ENCODE measurements around the gene ZFAND6.
A peak's percentile ranks its signal among the peaks of the same experiment; 100 is the strongest.
"Not testable (repeated sequence)": the region's sequence is repeated elsewhere in the genome, so short reads cannot be mapped to it uniquely, and the experiment has no call there.

The ZFAND6 gene

DNA sequence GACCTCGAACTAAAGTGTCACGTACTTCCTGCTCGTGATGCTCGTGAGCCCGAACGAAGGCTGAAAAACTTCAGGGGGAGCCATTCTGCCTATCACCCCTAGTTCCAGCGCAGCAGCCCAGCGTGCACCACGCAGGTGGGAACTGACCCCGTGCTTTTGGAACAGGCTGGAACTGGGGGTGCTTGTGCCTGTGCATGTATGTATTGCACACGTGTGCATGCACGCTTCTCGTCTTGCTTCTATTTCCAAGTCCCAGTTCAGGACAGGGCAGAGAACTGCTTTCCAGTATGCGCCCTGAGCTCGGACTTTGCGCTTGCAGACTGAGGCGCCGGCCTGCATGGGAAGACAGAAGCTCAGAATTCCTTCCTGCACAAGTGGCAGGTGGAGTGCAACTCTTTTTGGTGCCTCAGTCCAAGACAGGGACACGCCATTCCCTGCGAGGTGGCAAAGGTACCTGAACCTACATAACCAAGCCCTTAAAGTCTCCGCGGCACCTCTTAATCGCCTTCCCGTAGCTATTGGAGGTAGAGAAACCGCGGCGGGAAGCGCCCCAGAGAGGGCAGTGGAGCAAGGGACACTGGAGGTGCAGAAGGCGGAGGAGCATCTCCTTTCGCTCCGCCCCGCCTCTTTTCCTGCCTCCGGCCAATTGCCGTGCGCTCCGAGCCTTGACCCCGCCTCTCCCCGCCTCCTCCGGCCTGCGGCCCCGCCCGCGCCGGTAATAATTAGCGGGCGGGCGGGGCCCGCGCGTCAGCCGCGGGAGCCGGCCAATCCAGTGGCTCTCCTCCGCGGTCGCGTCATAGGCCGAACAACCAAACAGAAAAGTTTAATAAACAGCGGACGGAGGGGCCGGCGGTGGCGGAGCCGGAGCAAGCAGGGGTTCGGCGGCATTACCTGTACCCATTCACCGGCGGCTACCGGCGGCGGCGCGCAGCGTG is at the start of gene ZFAND6:
TSS of gene ZFAND6 (plus strand) at position 826 of the 935 bp plus-strand sequence. CDS start 60,669 bp downstream, outside the sequence.
- peak; percentile 87 to 93 (median 90) for DNase-seq

DNA sequence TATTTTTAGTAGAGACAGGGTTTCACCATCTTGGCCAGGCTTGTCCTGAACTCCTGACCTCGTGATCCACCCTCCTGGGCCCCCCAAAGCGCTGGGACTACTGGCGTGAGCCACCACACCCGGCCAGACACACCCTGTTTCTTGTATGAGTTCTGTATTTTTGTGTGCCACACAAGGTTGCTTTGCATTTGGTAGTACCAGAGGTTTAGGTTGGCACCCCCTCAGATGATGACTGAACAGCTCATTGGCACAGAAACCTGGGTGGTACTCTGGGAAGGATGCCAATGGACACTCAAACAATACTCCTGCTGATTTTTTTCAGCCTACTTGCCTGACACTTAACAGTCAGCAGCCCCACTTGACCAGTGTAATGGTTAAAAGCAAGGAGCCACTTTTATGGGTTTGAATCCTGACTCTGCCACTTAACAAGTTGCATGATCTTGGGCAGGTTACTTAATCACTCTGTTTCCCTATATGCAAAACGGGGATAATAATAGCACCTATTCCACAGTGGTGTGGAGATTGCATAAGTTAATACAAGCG is 49.3 kb upstream of the ZFAND6 start:
- DNase-seq: no peak

DNA sequence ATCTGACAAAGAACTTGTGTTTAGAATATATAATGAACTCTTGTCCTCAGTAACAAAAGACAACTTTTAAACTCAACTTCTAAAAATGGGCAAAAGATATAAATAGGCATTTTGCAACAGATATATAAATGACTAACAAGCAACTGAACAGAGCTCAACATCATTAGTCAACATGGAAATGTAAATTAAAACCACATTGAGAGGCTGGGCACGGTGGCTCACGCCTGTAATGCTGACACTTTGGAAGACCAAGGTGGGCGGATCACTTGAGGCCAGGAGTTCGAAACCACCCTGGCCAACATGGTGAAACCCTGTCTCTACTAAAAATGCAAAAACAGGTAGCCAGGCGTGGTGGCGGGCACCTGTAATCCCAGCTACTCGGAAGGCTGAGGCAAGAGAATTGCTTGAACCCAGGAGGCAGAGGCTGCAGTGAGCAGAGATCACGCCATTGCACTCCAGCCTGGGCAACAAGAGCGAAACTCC is 48.4 kb upstream of the ZFAND6 start:
- DNase-seq: not testable (repeated sequence)

DNA sequence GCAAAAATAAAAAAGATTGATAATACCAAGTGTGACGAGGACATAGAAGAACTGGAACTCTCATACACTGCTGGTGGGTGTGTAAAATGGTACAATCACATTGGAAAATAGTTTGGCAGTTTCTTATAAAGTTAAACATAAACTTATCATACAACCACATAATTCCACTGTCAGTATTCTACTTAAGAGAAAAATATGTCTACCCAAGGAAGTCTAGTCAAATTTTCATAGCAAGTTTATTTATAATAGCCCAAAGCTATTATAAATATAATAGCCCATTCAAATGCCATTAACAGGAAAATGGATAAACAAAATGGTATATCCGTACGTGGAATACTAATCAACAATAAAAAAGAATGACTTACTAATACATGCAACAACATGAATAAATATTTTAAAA is 47.9 kb upstream of the ZFAND6 start:
- no peak for DNase-seq

DNA sequence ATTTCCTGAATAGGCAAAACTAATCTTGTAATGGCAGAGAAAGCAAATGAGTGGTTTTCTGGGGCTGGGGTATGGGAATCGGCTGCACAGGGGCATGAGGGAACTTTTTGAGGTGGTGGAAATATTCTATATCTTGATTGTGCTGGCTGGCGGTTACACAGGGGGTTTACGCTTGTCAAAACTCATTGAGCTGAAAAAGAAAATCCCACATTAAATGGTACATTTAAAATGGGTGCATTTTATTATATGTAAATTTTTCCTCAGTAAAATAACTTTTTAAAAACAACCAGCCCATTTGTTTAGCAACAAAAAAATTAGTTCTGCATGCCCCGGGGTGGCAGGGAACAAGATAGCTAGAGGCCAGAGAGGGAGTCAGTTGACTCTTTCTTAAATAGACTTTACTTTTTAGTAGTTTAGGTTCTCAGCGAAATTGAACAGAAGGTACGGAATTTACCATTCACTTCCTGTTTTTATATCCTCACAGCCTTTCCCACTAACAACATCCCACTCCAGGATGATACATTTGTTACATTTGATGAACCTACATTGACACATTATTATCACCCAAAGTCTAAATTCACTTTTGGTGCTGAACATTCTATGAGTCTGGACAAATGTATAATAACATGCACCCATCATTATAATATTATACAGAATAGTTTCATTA is 47.3 kb upstream of the ZFAND6 start:
- DNase-seq: no peak

DNA sequence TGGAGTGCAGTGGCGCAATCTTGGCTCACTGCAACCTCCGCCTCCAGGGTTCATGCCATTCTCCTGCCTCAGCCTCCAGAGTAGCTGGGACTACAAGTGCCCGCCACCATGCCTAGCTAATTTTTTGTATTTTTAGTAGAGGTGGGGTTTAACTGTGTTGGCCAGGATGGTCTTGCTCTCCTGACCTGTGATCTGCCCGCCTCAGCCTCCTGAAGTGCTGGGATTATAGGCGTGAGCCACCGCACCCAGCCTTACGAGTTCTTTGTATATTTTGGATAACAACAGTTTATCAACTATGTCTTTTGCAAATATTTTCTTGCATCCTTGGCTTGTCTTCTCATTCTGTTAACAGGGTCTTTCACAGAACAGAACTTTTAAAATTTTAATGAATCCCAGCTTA is 45.3 kb upstream of the ZFAND6 start:
- not testable (repeated sequence) for DNase-seq

DNA sequence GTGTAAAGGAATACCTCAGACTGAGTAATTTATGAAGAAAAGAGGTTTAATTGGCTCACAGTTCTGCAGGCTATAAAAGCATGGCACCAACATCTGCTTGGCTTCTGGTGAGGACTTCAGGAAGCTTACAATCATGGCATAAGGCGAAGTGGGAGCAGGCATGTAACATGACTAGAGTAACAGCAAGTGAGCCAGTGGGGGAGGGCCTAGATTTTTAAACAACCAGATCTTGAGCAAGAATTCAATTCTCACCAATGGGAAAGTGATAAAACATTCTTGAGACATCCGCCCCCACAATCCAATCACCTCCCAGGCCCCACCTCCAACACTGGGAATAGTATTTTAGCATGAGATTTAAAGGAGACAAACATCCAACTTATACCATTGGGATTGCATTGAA is 44.3 kb upstream of the ZFAND6 start:
- DNase-seq: no peak

DNA sequence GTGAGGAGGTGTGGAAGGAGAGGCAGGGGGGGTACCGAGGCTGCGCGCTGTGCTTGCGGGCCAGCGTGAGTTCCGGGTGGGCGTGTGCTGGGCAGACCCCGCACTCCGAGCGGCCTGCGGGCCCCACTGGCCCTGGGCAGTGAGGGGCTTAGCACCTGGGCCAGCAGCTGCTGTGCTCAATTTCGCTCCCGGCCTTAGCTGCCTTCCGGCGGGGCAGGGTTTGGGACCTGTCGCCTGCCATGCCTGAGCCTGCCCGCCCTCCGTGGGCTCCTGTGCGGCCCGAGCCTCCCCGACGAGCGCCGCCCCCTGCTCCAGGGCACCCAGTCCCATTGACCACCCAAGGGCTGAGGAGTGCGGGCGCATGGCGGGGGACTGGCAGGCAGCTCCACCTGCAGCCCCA is 43.0 kb upstream of the ZFAND6 start:
- DNase-seq: not testable (repeated sequence)

DNA sequence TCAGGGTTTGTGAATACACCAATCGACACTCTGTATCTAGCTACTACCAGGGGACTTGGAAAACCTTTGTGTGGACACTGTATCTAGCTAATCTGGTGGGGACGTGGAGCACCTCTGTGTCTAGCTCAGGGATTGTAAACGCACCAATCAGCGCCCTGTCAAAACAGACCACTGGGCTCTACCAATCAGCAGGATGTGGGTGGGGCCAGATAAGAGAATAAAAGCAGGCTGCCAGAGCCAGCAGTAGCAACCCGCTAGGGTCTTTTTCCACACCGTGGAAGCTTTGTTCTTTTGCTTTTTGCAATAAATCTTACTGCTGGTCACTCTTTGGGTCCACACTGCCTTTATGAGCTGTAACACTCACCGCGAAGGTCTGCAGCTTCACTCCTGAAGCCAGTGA is 42.3 kb upstream of the ZFAND6 start:
- DNase-seq: not testable (repeated sequence)

DNA sequence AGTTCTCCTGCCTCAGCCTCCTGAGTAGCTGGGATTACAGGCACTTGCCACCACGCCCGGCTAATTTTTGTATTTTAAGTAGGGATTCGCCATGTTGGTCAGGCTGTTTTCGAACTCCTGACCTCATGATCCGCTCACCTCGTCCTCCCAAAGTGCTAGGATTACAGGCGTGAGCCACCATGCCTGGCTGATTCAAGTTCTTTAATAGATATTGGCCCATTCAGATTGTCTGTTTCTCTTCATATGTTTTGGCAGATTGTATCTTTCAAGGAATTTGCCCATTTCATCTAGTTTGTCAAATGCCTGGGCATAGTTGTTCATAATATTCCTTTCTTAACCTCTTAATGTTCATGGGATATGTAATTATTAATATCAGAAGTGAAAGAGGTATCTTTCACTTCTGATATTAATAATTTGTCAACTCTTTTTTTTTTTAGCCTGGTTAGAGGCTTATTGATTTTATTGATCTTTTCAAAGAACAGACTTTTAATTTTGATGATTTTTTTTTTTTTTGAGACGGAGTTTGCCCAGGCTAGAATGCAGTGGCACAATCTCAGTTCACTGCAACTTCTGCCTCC is 40.2 kb upstream of the ZFAND6 start:
- DNase-seq: no peak

DNA sequence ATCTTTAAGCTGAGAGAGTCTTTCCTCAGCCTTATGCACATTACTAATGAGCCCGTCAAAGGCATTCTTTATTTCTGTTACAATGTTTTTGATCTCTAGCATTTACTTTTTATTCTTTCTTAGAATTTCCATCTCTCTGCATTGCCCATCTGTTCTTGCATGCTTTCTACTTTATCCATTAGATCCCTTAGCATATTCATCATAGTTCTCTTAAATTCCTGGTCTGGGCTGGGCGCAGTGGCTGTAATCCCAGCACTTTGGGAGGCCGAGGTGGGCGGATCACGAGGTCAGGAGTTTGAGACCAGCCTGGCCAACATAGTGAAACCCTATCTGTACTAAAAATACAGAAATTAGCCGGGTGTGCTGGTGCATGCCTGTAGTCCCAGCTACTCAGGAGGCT is 39.3 kb upstream of the ZFAND6 start:
- not testable (repeated sequence) for DNase-seq

DNA sequence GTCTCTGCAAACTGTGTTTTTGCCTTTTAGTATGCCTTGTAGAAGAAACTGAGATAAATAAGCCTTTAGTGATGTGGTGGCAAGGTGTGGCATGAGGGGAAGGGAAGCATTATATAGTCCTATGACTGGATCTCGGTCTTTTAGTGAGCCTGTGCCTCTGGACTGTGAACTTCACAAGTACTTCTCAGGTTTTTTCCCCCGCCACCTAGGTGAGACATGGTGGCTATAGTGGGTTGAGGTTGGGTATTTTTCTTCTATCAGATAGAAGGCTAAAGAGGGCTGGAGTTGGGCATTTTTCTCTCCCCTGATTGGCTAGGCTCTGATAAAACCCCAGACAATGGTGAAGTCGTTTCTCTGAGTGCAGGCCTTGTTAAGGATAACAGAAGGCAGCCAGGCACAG is 38.7 kb upstream of the ZFAND6 start:
- DNase-seq: no peak

DNA sequence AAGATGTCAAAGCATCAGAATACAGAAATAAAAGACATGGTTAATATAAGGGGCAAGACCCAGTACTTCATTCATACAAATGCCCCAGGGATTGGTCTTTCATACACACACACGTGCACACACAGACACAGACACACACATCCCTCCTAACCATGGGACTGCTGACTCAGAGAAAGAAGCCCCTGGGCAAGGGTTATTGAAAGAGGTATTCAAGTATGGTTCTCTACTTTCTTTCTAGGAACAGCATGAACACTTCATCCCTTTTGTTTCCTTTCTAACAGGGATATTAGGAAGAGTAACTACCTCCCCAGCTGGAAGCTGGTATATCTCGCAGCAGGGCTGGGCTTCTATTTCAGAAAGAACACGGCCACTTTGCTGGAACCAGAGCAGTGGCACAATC is 33.2 kb upstream of the ZFAND6 start:
- no peak for DNase-seq

DNA sequence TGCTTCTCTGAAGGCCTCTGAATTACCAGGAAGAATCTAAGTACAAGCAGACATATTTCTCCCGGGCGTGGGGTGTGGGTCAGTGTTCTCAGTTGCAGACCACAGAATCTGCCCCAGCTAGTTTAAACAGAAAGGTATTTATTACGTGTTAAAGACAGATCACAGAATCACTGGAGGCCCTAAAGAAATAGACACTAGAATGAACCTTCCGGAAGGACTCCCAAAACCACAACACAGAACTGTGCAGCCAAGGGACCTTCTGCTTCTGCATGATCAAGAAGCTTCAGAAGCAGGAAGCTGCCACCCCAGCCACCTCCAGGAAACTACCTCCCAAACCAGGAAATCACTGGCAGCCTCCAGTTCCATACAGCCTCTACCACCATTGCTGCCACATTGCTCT is 32.7 kb upstream of the ZFAND6 start:
- no peak for DNase-seq

DNA sequence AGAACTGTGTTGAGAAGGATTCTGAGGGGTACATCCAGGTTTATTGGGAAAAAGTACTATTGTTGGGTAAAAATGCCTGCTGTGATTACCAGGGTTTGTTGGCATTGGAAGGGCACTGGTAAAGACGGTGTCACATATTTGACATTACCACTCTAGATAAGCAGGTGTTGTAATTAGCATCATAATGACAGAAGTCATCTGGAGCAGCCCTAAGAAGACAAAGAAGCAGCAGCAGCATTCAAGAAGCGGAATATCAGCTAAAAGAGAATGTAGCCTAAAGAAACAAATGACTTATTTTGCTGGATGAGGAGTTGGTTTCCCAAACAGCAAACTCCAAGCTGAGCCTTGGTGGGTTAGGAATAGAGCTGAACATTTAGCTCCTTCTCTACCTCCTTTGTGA is 30.5 kb upstream of the ZFAND6 start:
- no peak for DNase-seq

DNA sequence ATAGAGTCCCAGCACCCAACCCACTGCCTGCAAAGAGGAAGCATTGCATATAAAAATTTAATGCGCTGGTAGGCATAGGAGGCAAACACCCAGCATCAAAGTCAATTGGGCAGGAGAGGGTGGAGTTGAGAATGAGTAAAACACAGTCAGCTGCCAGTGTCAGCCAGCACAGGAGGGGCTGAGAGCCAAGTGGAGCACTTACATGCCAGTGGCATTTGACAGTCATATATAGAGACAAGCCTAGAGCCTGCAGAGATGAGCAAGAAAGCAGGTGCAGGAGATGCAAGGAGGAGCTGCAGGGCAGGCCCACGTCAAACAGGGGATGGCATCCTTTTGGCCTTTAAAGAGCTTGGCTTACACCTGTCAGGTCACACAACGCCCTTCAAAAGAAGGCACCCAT is 27.6 kb upstream of the ZFAND6 start:
- no peak for DNase-seq

DNA sequence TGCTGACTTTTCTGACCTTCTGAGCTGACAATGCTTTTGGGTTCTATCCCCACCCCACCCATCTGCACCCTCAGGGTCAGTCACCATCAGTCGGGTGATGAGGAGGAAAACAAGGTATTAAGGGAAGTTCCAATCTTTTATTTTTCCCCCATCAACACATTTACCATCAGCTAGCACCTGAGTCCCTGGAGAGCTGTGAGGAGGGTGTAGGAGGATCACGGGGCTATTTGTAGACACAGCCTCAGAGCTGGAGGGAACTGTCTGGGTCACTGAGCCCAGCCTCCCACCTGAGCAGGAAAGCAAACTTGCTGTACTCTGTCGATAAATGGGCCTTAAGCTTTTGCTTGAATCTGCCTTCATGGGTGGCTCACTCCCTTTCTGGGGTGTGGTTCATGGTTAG is 24.8 kb upstream of the ZFAND6 start:
- no peak for DNase-seq

DNA sequence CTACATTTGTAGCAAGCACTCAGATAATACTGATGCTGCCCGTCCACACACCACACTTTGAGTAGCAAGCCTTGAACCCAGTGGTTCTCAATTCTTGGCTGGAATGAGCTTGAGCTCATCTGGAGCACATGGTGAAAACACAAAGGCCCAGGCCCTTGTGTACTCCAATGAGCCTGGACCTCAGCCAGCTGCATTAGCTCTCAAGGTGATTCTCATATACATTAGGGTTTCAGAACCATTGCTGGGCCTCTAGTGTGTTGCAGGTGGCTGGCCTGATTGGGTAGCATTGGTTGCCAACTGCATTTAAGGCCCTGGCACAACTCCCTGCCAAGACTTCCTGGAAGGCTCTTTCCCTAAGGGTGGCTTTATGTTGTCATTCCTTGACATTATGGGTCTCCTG is 23.4 kb upstream of the ZFAND6 start:
- no peak for DNase-seq

DNA sequence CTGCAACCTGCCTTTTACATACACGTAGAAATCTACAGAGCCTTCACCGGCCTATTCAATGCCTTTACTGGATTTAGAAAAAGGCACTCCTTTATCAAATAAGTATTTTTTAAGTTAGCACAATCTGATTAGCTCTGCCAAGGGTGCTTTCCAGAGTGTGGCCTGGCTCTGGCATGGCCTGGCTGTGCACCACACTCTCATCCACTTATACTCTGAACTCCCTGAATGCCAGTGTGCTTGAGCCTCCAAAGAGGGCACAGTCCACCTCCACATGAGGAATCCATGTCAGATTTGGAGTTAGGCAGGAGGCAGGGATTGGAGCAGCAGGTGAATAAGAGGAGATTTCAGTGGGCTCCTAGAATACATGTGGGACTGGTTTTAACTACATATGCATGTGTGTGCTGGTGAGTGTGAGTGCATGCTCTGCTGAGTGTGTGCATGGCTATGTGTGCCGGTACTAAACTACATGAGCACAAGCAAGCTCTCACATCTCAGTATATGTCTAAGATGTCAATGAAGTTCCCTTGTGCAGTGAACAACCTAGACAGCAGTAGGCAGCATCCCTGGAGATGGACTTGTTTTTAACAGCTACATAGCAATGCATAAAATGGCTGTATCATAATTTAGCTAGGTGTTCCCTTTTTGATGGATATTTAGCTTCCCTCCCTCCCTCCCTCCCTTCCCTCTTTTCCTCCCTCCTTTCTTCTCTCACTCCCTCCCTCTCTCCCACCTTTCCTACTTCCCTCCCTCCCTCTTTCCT is 17.8 kb upstream of the ZFAND6 start:
- DNase-seq: no peak

DNA sequence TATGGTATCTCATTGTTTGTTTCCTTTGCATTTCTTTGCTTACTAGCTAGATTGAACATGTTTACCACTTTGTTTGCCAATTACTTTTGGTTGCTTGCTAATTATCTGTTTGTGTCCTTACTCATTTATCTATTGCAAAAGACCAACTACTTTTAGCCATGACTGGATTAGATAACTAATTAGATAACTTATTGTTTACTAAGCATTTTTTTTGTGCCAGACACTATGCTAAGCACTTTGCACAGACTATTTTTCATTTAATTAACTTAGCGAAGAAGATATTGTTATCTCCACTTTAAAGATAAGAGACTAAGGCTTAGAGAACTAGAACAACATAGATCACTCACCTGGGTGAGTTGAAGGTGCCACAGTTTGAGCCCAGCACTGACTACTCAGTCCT is 16.9 kb upstream of the ZFAND6 start:
- DNase-seq: no peak

DNA sequence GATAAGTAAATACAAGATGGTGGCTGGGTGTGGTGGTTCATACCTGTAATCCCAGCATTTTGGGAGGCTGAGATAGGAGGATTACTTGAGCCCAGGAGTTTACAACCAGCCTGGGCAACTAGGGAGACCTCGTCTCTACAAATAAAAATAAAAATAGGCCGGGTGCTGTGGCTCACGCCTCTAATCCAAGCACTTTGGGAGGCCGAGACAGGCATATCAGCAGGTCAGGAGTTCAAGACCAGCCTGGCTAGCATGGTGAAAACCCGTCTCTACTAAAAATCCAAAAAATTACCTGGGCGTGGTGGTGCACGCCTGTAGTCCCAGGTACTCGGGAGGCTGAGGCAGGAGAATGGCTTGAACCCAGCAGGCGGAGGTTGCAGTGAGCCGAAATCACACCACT is 14.3 kb upstream of the ZFAND6 start:
- not testable (repeated sequence) for DNase-seq

DNA sequence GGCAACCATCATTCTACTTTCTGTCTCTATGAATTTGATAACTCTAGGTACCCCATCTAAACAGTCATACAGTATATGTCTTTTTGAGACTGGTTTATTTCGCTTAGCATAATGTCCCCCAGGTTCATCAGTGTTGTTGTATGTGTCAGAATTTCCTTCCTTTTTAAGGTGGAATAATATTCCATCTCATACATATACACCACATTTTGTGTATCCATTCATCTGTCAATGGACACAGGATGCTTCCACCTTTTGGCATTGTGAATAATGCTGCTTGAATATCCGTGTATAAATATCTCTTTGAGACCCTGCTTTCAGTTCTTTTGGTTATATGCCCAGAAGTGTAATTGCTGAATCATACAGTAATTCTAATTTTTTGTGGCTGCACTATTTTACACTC is 10.4 kb upstream of the ZFAND6 start:
- DNase-seq: no peak
